ENCODE results near the gene CPNE4. TPM values are rescaled to one million over a fixed set of nuclear protein-coding genes. Genes with fewer than 3 reads are reported as not detected.

CPNE4 gene
- total RNA-seq, 4 donors from 2014 or later: 0.79 TPM; not detected in 3

- ATAC-seq (ENCODE audit: low FRiP score): no peak
- TF ChIP-seq, protein P1, sequence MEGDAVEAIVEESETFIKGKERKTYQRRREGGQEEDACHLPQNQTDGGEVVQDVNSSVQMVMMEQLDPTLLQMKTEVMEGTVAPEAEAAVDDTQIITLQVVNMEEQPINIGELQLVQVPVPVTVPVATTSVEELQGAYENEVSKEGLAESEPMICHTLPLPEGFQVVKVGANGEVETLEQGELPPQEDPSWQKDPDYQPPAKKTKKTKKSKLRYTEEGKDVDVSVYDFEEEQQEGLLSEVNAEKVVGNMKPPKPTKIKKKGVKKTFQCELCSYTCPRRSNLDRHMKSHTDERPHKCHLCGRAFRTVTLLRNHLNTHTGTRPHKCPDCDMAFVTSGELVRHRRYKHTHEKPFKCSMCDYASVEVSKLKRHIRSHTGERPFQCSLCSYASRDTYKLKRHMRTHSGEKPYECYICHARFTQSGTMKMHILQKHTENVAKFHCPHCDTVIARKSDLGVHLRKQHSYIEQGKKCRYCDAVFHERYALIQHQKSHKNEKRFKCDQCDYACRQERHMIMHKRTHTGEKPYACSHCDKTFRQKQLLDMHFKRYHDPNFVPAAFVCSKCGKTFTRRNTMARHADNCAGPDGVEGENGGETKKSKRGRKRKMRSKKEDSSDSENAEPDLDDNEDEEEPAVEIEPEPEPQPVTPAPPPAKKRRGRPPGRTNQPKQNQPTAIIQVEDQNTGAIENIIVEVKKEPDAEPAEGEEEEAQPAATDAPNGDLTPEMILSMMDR (IDR thresholded peaks at IDR 0.05): no peak
- DNase-seq (ENCODE audit: low spot score): no peak
Observed at GRCh38 chr3:131744765-131745164, 290.0 kb downstream of the CPNE4 start.

DNA sequence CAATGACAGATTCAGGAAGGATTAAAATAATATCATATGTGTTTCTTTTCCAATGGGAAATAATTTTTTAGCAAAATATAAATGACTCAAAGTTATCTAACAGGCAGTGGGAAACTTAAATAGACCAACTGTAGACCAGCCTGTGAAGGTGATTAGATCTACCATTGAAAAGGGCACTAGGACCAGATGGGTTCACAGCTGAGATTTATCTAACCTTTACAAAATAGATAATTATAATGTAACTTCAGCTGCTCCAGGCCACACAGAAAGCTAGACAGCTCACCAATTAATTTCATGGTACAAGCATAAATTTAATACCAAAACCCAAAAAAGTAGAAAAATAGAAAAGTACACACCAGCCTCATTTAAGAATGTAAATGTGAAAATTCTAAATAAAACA is 291.7 kb downstream of the CPNE4 start:
- ATAC-seq (ENCODE audit: low FRiP score): no peak
- TF ChIP-seq, protein P1 (IDR thresholded peaks at IDR 0.05): no peak
- no peak for DNase-seq (ENCODE audit: low spot score)

DNA sequence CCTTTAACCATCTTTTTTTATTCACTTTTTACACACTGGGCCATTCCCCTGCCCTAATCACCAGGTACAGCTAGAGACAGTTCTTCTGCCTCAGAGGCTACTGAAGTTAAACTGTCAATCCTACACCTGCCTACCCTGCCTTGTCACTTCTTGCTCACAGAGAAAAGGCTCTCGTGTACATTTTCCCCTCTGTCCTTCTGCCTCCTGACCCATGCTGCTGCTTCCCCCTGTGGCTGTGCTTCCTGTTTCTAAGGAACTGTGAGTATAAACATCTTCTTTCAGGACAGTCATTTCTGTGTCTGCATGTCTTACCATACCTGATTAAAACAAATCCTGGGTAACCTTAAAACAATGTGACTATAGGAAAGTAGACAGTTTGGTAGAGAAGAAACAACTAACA is 295.6 kb downstream of the CPNE4 start:
- ATAC-seq (ENCODE audit: low FRiP score) (no peak), DNase-seq (ENCODE audit: low spot score) (no peak)
- TF ChIP-seq, protein P1 (IDR thresholded peaks at IDR 0.05): no peak

DNA sequence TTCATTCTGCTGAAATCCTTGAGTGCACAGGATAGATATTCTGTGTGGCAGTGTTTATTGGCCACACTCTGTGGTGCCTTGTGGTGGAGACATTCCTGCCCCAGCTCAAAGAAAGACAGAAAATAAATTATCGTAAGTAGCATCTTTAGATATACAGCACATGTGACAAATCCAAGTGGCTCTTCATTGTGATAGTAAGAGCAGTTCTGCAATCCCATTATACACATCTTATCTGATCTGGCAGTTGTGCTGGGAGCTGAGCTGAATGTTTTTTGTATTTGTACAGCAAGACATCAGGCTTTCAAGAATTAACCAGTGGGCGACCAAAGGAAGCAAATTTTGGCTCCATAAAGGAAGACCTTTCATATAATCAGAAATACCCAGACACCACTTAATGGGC is 296.7 kb downstream of the CPNE4 start:
- TF ChIP-seq, protein P1 (IDR thresholded peaks at IDR 0.05): no peak
- ATAC-seq (ENCODE audit: low FRiP score) (no peak), DNase-seq (ENCODE audit: low spot score) (no peak)

DNA sequence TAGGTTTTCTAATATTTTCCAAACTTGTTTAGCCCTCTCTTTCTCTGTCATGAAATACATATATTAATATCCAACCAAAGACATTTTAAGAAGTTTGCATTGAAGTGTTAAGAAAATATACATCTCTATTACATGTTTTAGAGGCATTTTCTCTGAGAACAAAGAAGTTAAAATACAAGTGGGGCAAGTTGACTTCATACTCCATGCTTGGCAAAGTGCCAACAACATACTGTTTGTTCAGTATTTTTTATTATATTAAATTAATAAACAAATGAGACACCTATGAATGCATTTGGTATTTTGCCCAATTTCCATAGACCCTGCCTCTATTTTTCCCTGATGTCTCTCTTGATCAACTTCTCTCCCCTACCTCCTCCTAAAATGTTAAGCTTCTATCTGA is 299.3 kb downstream of the CPNE4 start:
- DNase-seq (ENCODE audit: low spot score) (no peak), ATAC-seq (ENCODE audit: low FRiP score) (no peak)
- TF ChIP-seq, protein P1 (IDR thresholded peaks at IDR 0.05): no peak

DNA sequence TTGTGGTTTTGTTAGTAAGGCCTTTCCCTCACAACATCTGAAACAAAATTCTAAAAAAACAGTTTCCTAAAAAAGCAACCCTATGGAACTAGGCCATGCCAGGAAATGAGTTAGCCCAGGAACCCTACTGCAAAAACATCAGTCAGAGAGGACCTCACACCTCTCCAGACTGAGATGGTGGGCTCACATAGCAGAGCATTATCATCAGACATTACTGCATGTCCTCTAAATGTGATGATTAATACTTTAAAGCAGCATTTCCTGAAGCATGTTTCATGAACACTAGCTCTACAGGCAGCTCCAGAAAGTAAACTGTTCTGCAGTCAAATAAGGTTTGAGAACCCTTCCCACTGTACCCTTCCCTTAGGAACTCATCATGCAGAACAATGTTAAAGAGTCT is 299.7 kb downstream of the CPNE4 start:
- ATAC-seq (ENCODE audit: low FRiP score) (no peak), DNase-seq (ENCODE audit: low spot score) (no peak)
- TF ChIP-seq, protein P1 (IDR thresholded peaks at IDR 0.05): no peak

DNA sequence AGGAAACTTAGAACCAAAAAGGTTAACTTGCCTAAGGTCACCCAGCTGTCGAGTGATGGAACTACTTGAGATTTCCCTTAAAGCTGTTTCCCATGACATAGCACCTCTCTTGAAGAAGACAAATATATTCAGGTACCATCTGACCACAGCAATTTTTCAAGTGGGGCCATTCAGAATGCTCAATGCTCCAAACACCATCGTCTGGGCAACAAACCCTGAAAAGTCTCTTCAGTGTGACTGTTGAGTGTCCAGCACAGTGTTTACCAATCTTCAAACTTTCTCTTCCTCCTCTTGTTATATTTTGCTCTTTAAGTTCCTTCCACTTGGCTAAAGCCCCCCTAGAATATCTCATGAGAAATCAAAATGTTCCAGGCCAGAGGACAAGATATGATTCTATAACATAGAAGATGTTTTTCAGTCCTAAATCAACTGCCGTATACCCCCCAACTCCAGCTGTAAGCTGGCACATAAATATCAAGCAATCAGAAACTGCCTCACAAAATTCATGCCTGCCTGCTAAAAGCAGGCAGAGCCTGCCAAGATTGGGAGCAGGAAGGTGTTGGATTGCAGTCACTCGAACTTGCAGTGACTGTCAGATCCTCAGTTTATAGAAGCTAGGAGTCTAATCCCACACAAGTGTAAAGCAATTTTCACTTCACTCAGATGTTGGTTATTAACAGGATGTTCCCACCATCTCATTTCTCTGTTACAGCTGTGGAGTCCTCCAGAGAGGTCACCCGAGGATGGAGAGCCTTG is 301.6 kb downstream of the CPNE4 start:
- ATAC-seq (ENCODE audit: low FRiP score) (no peak), DNase-seq (ENCODE audit: low spot score) (no peak)
- TF ChIP-seq, protein P1 (IDR thresholded peaks at IDR 0.05): no peak
